OCI-LY1 (cell line): ENCODE results near the gene ARL14.

Experiments used
- H2AFZ ChIP-seq: fragments of 200-600 bp; sonication (generic), shearing (Covaris generic); 2 replicates; pipeline ENCODE4 v1.6.0; 2014; ENCODE audit warnings: antibody characterized with exemption, mild to moderate bottlenecking, low read length
- H3F3A ChIP-seq: fragments of 200-600 bp; sonication (generic), shearing (Covaris generic); 2 replicates; pipeline ENCODE4 v1.6.0; 2014; ENCODE audit warnings: mild to moderate bottlenecking, antibody characterized with exemption, low read length, moderate library complexity; ENCODE audit not compliant: insufficient read depth
- H3K27ac ChIP-seq: fragments of 200-600 bp; sonication (generic); 2 replicates; pipeline ENCODE4 v1.5.1; 2014; ENCODE audit warnings: low read length, mixed run types, mild to moderate bottlenecking, low read depth; ENCODE audit not compliant: poor library complexity, severe bottlenecking
- H3K27me3 ChIP-seq: fragments of 200-600 bp; sonication (generic); 2 replicates; pipeline ENCODE4 v1.6.0; 2014; ENCODE audit warnings: antibody characterized with exemption, mild to moderate bottlenecking, low read length, moderate library complexity; ENCODE audit not compliant: insufficient read depth
- H3K36me3 ChIP-seq: fragments of 200-600 bp; sonication (generic); 2 replicates; pipeline ENCODE4 v1.6.1; 2014; ENCODE audit warnings: mild to moderate bottlenecking, antibody characterized with exemption, low read length, moderate library complexity, mixed read lengths; ENCODE audit not compliant: insufficient read depth
- H3K4me1 ChIP-seq: fragments of 200-600 bp; sonication (generic); 2 replicates; pipeline ENCODE4 v1.5.1; 2014; ENCODE audit warnings: mild to moderate bottlenecking, low read length, moderate library complexity; ENCODE audit not compliant: insufficient read depth, severe bottlenecking
- H3K4me2 ChIP-seq: fragments of 200-600 bp; sonication (generic), shearing (Covaris generic); 2 replicates; pipeline ENCODE4 v1.6.1; 2014; ENCODE audit warnings: low read length
- H3K4me3 ChIP-seq: fragments of 200-600 bp; sonication (generic); 2 replicates; pipeline ENCODE4 v1.5.1; 2014; ENCODE audit warnings: low read length, low read depth, mild to moderate bottlenecking, mixed read lengths; ENCODE audit not compliant: poor library complexity, severe bottlenecking
- H3K79me2 ChIP-seq: fragments of 200-600 bp; shearing (Covaris generic); 2 replicates; pipeline ENCODE4 v1.6.1; 2016; ENCODE audit warnings: mixed run types, low read length, mixed read lengths; ENCODE audit not compliant: insufficient read depth
- H3K9ac ChIP-seq: fragments of 200-600 bp; sonication (generic), shearing (Covaris generic); 2 replicates; pipeline ENCODE4 v1.6.1; 2014; ENCODE audit warnings: mild to moderate bottlenecking, low read length, mixed read lengths
- H3K9me2 ChIP-seq: fragments of 200-600 bp; sonication (generic), shearing (Covaris generic); 2 replicates; pipeline ENCODE4 v1.6.1; 2014; ENCODE audit warnings: low read depth, mild to moderate bottlenecking, low read length, mixed read lengths
- H3K9me3 ChIP-seq: fragments of 200-600 bp; shearing (Covaris generic); 2 replicates; pipeline ENCODE4 v1.6.1; 2014; ENCODE audit warnings: low read length, mixed read lengths
- H4K20me1 ChIP-seq: fragments of 200-600 bp; sonication (generic), shearing (Covaris generic); 2 replicates; pipeline ENCODE4 v1.6.0; 2016; ENCODE audit warnings: mild to moderate bottlenecking, low read length; ENCODE audit not compliant: insufficient read depth
- CTCF ChIP-seq: fragments of 200-600 bp; sonication (generic), shearing (Covaris generic); IDR thresholded peaks from 2 replicates; pipeline ENCODE4 v1.5.1; 2017; ENCODE audit warnings: mild to moderate bottlenecking, antibody characterized with exemption, low read length, moderate library complexity, mixed read lengths
- EZH2 ChIP-seq: fragments of 200-600 bp; sonication (generic), shearing (Covaris generic); IDR thresholded peaks from 2 replicates; pipeline ENCODE4 v1.8.0; 2017; ENCODE audit warnings: borderline replicate concordance, mixed run types, mild to moderate bottlenecking, antibody characterized with exemption, low read length, moderate library complexity, mixed read lengths

The ARL14 gene

GRCh38 chr3:160702290-160702689 lies 25.3 kb downstream of the ARL14 start:
- Histone ChIP-seq H3F3A (no peaks in the 10 kb centered on the region), H3K4me1 (no peaks in the 10 kb centered on the region), H3K27me3 (no peaks in the 10 kb centered on the region)

GRCh38 chr3:160703974-160704373 lies 27.0 kb downstream of the ARL14 start:
- Histone ChIP-seq H3K4me3 (no peak overlapping the region), H3K9me3 (no peaks in the 10 kb centered on the region), H3K9me2 (no peaks in the 10 kb centered on the region), H3F3A (no peaks in the 10 kb centered on the region), H2AFZ (no peak overlapping the region), H3K79me2 (no peaks in the 10 kb centered on the region), H3K27ac (no peak overlapping the region), H4K20me1 (no peaks in the 10 kb centered on the region), H3K4me2 (no peak overlapping the region), H3K9ac (no peak overlapping the region), H3K36me3 (no peaks in the 10 kb centered on the region), H3K27me3 (no peaks in the 10 kb centered on the region), H3K4me1 (no peaks in the 10 kb centered on the region)
- TF ChIP-seq EZH2 = no peak
- TF ChIP-seq CTCF = no peak

More at GRCh38 chr3:160702290-160702689, 25.3 kb downstream of the ARL14 start:
- Histone ChIP-seq H2AFZ (no peak overlapping the region), H3K27ac (no peak overlapping the region), H3K9me2 (no peaks in the 10 kb centered on the region), H3K79me2 (no peaks in the 10 kb centered on the region), H3K9me3 (no peaks in the 10 kb centered on the region), H3K4me2 (no peak overlapping the region), H3K36me3 (no peaks in the 10 kb centered on the region), H3K4me3 (no peak overlapping the region), H4K20me1 (no peaks in the 10 kb centered on the region), H3K9ac (no peak overlapping the region)
- no peak for TF ChIP-seq CTCF

GRCh38 chr3:160707187-160707794 lies 30.3 kb downstream of the ARL14 start:
- H2AFZ ChIP-seq = no peak overlapping the region
- no peak overlapping the region for H3K9ac ChIP-seq

More at GRCh38 chr3:160707187-160707794, 30.3 kb downstream of the ARL14 start:
- H3K4me1 ChIP-seq = no peaks in the 10 kb centered on the region
- TF ChIP-seq CTCF (peak; percentile 54), EZH2 (no peak)
- no peak overlapping the region for H3K4me2 ChIP-seq
- no peaks in the 10 kb centered on the region for H3F3A ChIP-seq
- no peak overlapping the region for H3K27ac ChIP-seq
- no peaks in the 10 kb centered on the region for H3K36me3 ChIP-seq
- no peaks in the 10 kb centered on the region for H3K9me2 ChIP-seq
- no peaks in the 10 kb centered on the region for H3K79me2 ChIP-seq
- H3K27me3 ChIP-seq = no peaks in the 10 kb centered on the region
- no peak overlapping the region for H3K4me3 ChIP-seq
- H3K9me3 ChIP-seq = no peaks in the 10 kb centered on the region
- no peaks in the 10 kb centered on the region for H4K20me1 ChIP-seq
